Epithelial cell of umbilical artery (primary cell): ENCODE measurements around the gene CEP78. TPM values are rescaled to one million over a fixed set of nuclear protein-coding genes. Genes with fewer than 3 reads are reported as not detected.

ENCODE experiments used
- total RNA-seq: library from RNA; depleted of rRNA; stranded (reverse); fragments of >200 nt; gene quantifications from 2 replicates; pipeline ENCODE4 v1.2.3, GENCODE V29; 2014

The CEP78 gene
- 23.7 and 29.9 TPM in 2 replicates for total RNA-seq

GRCh38 chr9:78235762-78236550, at the start of gene CEP78:
Gene CEP78, plus strand, starts transcription at chr9:78236075. Its CDS starts 276 bp downstream, at chr9:78236351.

GRCh38 chr9:78296893-78297671, 61.2 kb downstream of the CEP78 start, which contains the start of gene PSAT1:
Gene PSAT1, plus strand, starts transcription at chr9:78297125. Its CDS starts 86 bp downstream, at chr9:78297211.

Other genes starting within 250 kb of the CEP78 start
- 33.1 and 41.3 TPM in 2 replicates for gene GNAQ, start 204.3 kb upstream of the CEP78 start, total RNA-seq
- gene PSAT1, start 61.0 kb downstream of the CEP78 start, total RNA-seq = 31.2 and 114 TPM in 2 replicates